ENCODE data around the gene OLIG2.

DNA sequence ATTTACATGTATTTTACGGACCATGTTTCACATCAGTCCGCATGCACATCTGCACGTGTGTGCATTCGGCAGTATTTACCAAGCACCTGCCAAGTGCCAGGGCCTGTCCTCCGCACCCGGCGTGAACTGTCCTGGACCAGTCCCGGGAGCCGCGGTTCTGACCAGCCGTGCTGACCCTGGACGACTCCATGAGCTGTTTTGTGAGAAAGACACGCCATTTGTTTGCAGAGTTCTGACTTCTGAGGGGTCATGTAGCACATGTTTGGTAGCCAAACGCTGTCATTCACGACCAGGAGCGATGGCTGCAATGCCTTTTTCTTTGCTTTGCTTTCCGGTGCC lies 3.3 kb upstream of the OLIG2 start:
- TF ChIP-seq, protein P1, sequence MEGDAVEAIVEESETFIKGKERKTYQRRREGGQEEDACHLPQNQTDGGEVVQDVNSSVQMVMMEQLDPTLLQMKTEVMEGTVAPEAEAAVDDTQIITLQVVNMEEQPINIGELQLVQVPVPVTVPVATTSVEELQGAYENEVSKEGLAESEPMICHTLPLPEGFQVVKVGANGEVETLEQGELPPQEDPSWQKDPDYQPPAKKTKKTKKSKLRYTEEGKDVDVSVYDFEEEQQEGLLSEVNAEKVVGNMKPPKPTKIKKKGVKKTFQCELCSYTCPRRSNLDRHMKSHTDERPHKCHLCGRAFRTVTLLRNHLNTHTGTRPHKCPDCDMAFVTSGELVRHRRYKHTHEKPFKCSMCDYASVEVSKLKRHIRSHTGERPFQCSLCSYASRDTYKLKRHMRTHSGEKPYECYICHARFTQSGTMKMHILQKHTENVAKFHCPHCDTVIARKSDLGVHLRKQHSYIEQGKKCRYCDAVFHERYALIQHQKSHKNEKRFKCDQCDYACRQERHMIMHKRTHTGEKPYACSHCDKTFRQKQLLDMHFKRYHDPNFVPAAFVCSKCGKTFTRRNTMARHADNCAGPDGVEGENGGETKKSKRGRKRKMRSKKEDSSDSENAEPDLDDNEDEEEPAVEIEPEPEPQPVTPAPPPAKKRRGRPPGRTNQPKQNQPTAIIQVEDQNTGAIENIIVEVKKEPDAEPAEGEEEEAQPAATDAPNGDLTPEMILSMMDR (IDR thresholded peaks at IDR 0.05) = no peak
- no peak for TF ChIP-seq POLR2A (IDR thresholded peaks at IDR 0.05)
